Activated CD4-positive, alpha-beta memory T cell treated with anti-CD3 and anti-CD28 coated beads, Interleukin-2, amount 10 ng/mL, durations not matched to agents 7 days and 5 days (primary cell): Measurements from ENCODE around the gene MEF2A. TPM values are rescaled to one million over a fixed set of nuclear protein-coding genes. Genes with fewer than 3 reads are reported as not detected.
"Not testable (repeated sequence)": the region's sequence is repeated elsewhere in the genome, so short reads cannot be mapped to it uniquely, and the experiment has no call there.

Experiments
- CTCF ChIA-PET: fragments of 350-600 bp; sonication (Branson Sonifier 250); formaldehyde crosslinking; loops from one replicate; lab custom pipeline; 2021; ENCODE audit warnings: antibody characterized with exemption, inconsistent platforms; lab: Charles Lee
- POLR2A ChIA-PET: fragments of 350-600 bp; sonication (Branson Sonifier 250); formaldehyde crosslinking; loops from one replicate; lab custom pipeline; 2021; ENCODE audit warnings: antibody characterized with exemption; lab: Charles Lee
- DNase-seq: peaks from one replicate; pipeline ENCODE4 v3.0.0-alpha.2; 2020
- H3K27ac Mint-ChIP-seq: one replicate; pipeline ENCODE4 v1.8.0; 2021; ENCODE audit warnings: mild to moderate bottlenecking, mixed read lengths
- H3K27me3 Mint-ChIP-seq: one replicate; pipeline ENCODE4 v1.8.0; 2021; ENCODE audit warnings: mixed read lengths
- H3K36me3 Mint-ChIP-seq: one replicate; pipeline ENCODE4 v1.8.0; 2021; ENCODE audit warnings: low read depth, mixed read lengths
- H3K4me1 Mint-ChIP-seq: one replicate; pipeline ENCODE4 v1.8.0; 2021; ENCODE audit warnings: mixed read lengths
- H3K4me3 Mint-ChIP-seq: one replicate; pipeline ENCODE4 v1.8.0; 2021; ENCODE audit warnings: mild to moderate bottlenecking, mixed read lengths
- H3K9me3 Mint-ChIP-seq: one replicate; pipeline ENCODE4 v1.8.0; 2021; ENCODE audit warnings: mixed read lengths
- total RNA-seq, 2 experiments: library from RNA; stranded (reverse); gene quantifications; one replicate each; pipeline ENCODE4 v1.2.3, GENCODE V29; 2021

Gene MEF2A
- total RNA-seq, 2 experiments from 2014 or later, result 24.6 to 24.8 TPM

DNA sequence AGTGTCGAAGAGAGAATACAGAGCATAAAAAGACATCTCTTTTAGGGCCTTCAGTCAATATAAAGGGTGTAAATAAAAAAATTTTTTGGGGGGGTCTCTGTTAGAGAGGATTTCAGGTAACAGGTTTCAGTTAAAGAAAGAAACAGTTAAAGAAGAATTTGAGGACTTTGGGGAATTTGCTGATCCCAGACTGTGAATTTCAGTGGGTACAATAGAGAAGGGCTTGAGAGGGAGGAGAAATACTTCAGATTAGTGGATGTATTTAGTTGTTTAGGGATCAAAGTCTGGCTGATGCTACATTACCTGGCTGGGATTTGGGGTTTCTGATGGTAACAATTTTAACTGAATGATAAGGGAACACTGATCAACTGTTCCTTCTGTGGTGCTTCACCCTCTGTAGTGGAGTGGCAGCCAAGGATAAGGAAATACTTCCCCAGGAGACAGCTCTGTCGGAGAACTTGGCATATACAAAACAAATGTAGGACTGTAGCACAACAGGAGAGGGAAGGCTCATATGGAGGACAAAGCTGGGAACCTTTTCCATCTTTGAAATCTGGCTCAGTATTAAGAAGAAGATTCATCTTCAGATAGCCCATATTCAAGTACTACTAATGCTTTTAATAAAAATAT is 79.2 kb downstream of the MEF2A start:
- ChIA-PET CTCF (no interaction called here), POLR2A (no interaction called here)
- no peak overlapping the region for H3K27ac Mint-ChIP-seq
- H3K36me3 Mint-ChIP-seq, result peaks cover 47% of the 10 kb centered on the region
- peaks cover 10% of the 10 kb centered on the region for H3K9me3 Mint-ChIP-seq
- H3K27me3 Mint-ChIP-seq, result no peaks in the 10 kb centered on the region
- H3K4me1 Mint-ChIP-seq, result peaks cover under 1% of the 10 kb centered on the region
- DNase-seq, result no peak
- H3K4me3 Mint-ChIP-seq, result no peak overlapping the region

DNA sequence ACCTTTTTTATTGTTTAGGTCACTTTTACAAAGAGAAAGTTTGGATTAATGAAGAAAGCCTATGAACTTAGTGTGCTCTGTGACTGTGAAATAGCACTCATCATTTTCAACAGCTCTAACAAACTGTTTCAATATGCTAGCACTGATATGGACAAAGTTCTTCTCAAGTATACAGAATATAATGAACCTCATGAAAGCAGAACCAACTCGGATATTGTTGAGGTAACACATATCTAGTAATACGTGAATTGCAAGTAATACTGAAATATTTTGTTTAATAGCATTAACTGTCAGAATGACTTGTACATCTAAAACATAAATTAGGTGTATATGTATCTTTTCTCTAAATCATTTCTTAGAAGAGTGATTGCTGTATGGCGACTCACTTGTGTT is 79.8 kb downstream of the MEF2A start:
- ChIA-PET CTCF (no interaction called here), POLR2A (no interaction called here)
- H3K4me1 Mint-ChIP-seq, result no peaks in the 10 kb centered on the region
- no peaks in the 10 kb centered on the region for H3K27me3 Mint-ChIP-seq
- H3K9me3 Mint-ChIP-seq, result peaks cover 10% of the 10 kb centered on the region
- peaks cover 48% of the 10 kb centered on the region for H3K36me3 Mint-ChIP-seq
- no peak overlapping the region for H3K4me3 Mint-ChIP-seq
- no peak for DNase-seq
- no peak overlapping the region for H3K27ac Mint-ChIP-seq

DNA sequence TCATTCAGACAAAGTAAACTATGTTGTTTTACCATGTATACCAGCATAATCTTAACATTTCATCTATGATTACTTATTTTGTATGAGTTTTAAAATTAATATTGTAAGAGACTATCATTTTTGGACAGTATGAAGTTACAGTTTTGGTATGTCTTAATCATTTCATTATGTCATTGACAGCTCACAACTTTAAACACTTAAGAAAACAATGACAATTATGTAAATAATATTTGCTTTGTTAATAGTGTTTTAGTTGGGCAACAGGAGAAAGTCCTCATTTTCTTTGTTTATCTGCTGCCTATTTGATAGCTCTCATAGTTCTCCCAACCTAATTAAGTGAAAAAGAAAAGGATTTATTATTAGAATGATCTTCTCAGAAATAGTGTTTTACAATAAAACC is 80.2 kb downstream of the MEF2A start:
- ChIA-PET POLR2A (no interaction called here), CTCF (interaction anchor here (1.3 kb wide), 1 partner anchor 359 kb away, joined by 3 read pairs; no protein-coding TSS in a partner anchor)
- Mint-ChIP-seq H3K9me3 (peaks cover 10% of the 10 kb centered on the region), H3K4me3 (no peak overlapping the region), H3K36me3 (peaks cover 45% of the 10 kb centered on the region), H3K27me3 (no peaks in the 10 kb centered on the region), H3K4me1 (no peaks in the 10 kb centered on the region), H3K27ac (no peak overlapping the region)
- no peak for DNase-seq

DNA sequence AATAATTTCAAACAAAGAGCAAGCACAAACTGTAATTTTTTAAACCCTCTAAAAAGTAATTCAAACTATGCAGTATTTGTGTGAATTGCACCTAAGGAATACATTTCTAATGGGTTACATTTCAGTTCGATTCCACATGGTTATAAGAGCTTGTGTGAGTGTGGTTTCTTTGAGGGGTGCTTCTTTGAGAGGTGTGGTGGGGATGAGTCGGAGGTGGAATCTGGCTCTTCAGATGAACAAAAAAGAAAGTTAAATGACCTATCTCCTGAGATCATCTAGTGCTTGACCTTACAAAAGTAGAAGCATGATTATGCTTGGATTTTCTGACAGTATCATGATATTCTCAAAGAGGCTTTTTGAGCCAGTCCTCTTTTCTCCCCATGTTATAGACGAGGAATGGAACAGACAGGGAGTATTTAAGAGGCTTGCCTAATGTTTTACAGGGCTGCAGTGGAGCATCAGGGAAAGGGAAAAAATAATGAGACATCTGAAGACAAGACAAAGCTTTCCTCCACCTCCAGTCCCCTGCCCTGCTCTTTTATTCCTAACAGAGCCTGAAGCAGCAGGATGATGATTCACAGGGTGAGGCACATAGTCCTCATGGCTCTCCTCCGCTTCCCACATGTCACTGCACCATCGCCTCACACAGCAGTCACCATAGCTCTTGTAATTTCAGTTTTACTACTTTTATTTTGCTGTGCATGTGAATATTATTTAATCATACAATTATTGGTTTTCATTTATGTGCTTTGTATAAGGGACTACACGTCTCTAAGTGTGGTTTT is 85.4 kb downstream of the MEF2A start:
- Mint-ChIP-seq H3K9me3 (peaks cover 6% of the 10 kb centered on the region), H3K27ac (no peak overlapping the region)
- POLR2A ChIA-PET, result interaction anchor here (0.6 to 1.2 kb wide), 2 partner anchors 53 to 83 kb away, joined by 3 read pairs; no protein-coding TSS in a partner anchor

DNA sequence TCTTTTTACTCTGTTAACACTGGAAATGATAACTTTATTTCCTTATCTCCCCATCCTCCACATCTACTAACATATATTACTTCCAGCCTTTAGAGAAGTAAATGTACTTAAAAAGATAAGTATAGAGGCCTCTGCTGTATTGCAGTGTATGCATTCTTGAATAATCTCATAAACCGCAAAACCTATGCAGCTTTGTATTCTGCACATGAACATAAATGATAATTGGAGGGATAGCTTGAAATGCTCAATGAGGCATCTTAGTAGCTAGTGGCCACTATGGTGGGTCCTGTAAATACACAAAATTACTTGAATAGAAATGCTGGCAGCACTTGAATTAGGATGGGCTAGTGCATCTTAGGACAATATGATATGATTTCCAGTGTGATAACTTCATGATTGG is 90.4 kb downstream of the MEF2A start:
- ChIA-PET POLR2A (no interaction called here), CTCF (no interaction called here)
- H3K27ac Mint-ChIP-seq, result no peak overlapping the region
- DNase-seq, result no peak
- peaks cover 6% of the 10 kb centered on the region for H3K36me3 Mint-ChIP-seq
- peaks cover 7% of the 10 kb centered on the region for H3K4me1 Mint-ChIP-seq
- no peaks in the 10 kb centered on the region for H3K27me3 Mint-ChIP-seq
- no peaks in the 10 kb centered on the region for H3K9me3 Mint-ChIP-seq
- H3K4me3 Mint-ChIP-seq, result no peak overlapping the region

More for the DNA sequence above, 85.4 kb downstream of the MEF2A start:
- CTCF ChIA-PET, result no interaction called here
- no peak overlapping the region for H3K4me3 Mint-ChIP-seq
- peaks cover 4% of the 10 kb centered on the region for H3K4me1 Mint-ChIP-seq
- H3K27me3 Mint-ChIP-seq, result no peaks in the 10 kb centered on the region
- DNase-seq, result no peak
- H3K36me3 Mint-ChIP-seq, result peaks cover 19% of the 10 kb centered on the region

DNA sequence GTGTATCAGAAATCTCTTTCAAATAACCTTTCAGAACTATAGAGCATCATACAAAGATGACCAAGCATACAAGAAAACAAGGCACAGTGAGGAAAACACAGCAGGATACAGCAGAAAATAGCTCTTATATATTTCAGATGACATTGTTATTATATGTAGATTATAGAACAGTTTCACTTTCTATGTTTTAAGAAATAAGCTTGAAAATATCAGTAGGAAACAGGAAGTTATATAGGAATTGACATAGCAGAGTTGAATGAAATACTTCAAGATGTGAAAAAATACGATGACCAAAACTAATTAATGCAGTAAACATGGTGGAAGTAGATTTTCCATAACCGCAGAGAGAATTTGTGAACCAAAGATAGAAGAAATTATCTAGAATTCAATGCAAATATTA is 92.2 kb downstream of the MEF2A start:
- DNase-seq, result no peak
- Mint-ChIP-seq H3K36me3 (peaks cover 6% of the 10 kb centered on the region), H3K4me1 (peaks cover 6% of the 10 kb centered on the region), H3K9me3 (no peaks in the 10 kb centered on the region), H3K27ac (no peak overlapping the region), H3K4me3 (no peak overlapping the region), H3K27me3 (no peaks in the 10 kb centered on the region)
- CTCF ChIA-PET, result no interaction called here
- POLR2A ChIA-PET, result no interaction called here

DNA sequence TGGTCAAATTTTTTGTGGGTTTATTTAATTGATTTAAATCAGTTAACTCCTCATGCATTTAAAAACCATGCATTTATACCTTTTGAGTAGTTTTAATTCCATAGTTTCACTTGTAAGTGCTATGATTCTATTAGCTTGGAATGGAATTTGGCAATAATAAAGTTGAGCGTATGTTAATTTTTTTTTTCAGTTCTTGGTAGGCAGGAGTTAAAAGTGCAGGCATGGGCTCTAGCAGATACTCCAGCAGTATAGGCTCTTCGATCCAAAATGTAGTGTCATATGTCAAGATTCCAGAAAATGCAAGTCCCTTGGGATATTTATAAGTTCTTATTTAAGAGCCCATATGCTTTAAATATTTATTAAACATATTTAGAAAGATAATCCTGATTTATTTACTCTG is 97.1 kb downstream of the MEF2A start:
- Mint-ChIP-seq H3K4me1 (peaks cover 2% of the 10 kb centered on the region), H3K9me3 (peaks cover 3% of the 10 kb centered on the region), H3K4me3 (no peak overlapping the region), H3K27me3 (no peaks in the 10 kb centered on the region), H3K36me3 (peaks cover 15% of the 10 kb centered on the region), H3K27ac (no peak overlapping the region)
- no peak for DNase-seq
- POLR2A ChIA-PET, result no interaction called here
- CTCF ChIA-PET, result interaction anchor here (1.7 kb wide), 1 partner anchor 41 kb away, joined by 6 read pairs; no protein-coding TSS in a partner anchor

DNA sequence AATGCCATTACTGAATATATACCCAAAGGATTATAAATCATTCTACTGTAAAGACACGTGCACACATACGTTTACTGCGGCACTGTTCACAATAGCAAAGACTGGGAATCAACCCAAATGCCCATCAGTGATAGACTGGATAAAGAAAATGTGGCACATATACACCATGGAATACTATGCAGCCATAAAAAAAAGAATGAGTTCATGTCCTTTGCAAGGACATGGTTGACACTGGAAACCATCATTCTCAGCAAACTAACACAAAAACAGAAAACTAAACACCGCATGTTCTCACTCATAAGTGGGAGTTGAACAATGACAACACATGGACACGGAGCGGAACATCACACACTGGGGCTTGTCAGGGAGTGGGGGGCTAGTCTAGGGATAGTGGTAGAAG is 100.3 kb downstream of the MEF2A start:
- H3K27ac Mint-ChIP-seq, DNase-seq, CTCF ChIA-PET, H3K9me3 Mint-ChIP-seq, H3K4me1 Mint-ChIP-seq, POLR2A ChIA-PET, H3K27me3 Mint-ChIP-seq, H3K4me3 Mint-ChIP-seq: not testable (repeated sequence)
- peaks cover 16% of the 10 kb centered on the region for H3K36me3 Mint-ChIP-seq

DNA sequence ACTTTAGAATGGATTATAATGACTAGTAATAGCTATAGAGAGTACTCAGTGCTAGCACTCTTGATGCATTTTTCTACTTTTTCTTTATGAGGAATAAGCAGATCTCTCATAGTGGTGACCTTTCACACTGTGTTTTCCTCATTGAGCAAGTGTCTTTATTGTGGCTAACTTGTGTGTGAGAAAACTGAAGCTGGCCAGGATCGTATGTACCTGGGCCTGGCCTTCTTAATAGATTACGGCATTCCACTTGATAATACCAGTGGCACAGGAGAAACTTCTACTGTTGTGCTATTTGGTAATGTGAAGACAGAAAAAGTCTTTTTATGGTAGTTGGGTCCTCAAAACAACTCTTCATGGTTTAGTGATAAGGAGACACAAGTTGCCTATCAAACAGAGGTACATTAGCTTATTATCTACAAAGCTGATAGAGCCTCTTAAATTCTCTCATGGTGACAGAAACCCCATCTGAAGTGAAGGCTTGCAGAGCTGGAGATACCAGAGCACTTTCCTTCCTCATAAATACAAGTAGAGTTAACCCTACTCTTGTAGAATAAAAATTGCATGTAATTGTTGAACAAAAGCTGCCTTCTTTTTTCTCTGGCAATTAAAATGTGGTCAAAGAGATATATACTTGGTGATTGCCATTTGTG is 102.9 kb downstream of the MEF2A start:
- Mint-ChIP-seq H3K27me3 (no peaks in the 10 kb centered on the region), H3K36me3 (peaks cover 21% of the 10 kb centered on the region), H3K27ac (no peak overlapping the region), H3K9me3 (peaks cover 3% of the 10 kb centered on the region), H3K4me3 (no peak overlapping the region), H3K4me1 (no peaks in the 10 kb centered on the region)
- ChIA-PET POLR2A (no interaction called here), CTCF (interaction anchor here (1.3 kb wide), 1 partner anchor 396 kb away, joined by 4 read pairs; no protein-coding TSS in a partner anchor)
- no peak for DNase-seq

DNA sequence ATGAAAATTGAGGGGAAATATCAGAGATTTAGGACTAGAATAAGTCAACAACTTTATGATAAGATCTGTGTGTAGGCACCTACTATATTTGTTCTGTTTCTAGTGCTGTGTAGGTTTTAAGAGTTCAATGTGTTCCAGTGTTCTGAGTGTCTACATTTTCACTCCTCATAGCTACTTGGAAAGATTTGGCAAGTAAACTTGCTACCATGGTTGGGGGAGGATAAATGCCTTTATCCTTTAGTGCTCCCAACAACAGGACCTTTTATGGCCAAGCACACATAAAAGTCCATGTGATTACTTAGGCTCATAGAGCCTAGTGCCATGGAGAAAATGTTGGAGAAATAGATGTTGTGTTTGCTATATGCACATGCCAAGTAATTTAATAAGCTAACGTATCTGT is 103.5 kb downstream of the MEF2A start:
- H3K27ac Mint-ChIP-seq, result no peak overlapping the region
- H3K27me3 Mint-ChIP-seq, result no peaks in the 10 kb centered on the region
- H3K9me3 Mint-ChIP-seq, result peaks cover 3% of the 10 kb centered on the region
- no peaks in the 10 kb centered on the region for H3K4me1 Mint-ChIP-seq
- no peak overlapping the region for H3K4me3 Mint-ChIP-seq
- ChIA-PET POLR2A (no interaction called here), CTCF (interaction anchor here (1.3 kb wide), 1 partner anchor 397 kb away, joined by 4 read pairs; no protein-coding TSS in a partner anchor)
- peaks cover 18% of the 10 kb centered on the region for H3K36me3 Mint-ChIP-seq
- DNase-seq, result no peak

DNA sequence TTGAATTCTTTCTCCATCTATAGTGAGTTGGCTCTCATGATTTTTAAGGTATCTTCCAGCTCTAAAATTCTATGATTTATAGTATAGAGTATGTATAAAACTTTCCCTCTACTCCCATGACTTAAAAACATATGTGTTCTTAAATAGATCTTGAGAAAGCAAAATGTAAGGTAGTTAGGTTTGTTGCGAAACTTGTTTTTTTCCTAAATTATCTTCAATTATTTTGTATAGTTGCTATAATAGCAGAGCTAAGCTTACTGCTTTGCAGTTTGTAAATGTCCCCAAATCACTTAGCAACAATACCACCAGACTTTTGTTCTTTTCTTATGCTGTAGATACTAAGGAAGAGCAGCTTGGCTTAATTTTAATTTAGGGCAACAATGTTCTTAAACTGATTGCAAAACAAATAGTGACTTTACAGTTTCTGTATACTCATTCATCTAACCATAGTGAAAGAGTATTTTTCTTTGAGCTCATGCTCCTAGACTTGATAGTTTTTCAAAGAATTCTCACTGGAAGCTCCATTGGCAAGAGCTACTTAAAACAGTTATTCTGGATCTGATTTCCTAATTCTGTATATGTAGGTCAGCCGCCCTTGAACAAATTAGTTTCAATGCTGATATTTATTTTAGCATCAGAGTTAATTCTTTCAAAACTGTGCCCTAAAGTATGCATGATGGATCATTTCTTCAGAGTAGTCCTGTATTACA is 106.3 kb downstream of the MEF2A start:
- peaks cover 28% of the 10 kb centered on the region for H3K36me3 Mint-ChIP-seq
- POLR2A ChIA-PET, result interaction anchor here (1.4 kb wide), 1 partner anchor 11 kb away, joined by 3 read pairs; no protein-coding TSS in a partner anchor
- no peaks in the 10 kb centered on the region for H3K27me3 Mint-ChIP-seq
- DNase-seq, result no peak
- H3K27ac Mint-ChIP-seq, result no peak overlapping the region
- H3K4me3 Mint-ChIP-seq, result no peak overlapping the region
- CTCF ChIA-PET, result no interaction called here
- no peaks in the 10 kb centered on the region for H3K4me1 Mint-ChIP-seq
- H3K9me3 Mint-ChIP-seq, result no peaks in the 10 kb centered on the region

DNA sequence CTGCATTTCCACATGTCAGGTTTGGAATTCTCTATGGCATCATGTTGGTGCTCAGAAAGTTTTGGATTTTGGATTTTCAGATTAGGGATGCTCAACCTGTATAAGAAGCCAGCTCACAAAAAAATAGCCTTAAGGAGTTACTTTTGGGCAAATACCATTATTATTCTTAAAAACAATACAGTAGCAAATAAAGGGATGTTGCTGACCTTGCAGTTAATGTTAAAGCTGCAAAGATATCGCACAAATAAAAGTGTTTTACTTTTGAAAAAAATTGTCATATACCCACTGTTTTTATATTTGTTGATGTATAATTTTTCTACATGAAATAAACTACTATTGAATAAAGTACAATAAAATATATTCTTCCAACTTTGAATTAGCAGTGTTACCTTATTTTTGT is 107.3 kb downstream of the MEF2A start:
- no peaks in the 10 kb centered on the region for H3K9me3 Mint-ChIP-seq
- DNase-seq, result no peak
- POLR2A ChIA-PET, result interaction anchor here (1.4 kb wide), 1 partner anchor 10 kb away, joined by 3 read pairs; no protein-coding TSS in a partner anchor
- CTCF ChIA-PET, result no interaction called here
- peaks cover 2% of the 10 kb centered on the region for H3K4me1 Mint-ChIP-seq
- H3K27me3 Mint-ChIP-seq, result no peaks in the 10 kb centered on the region
- H3K27ac Mint-ChIP-seq, result no peak overlapping the region
- no peak overlapping the region for H3K4me3 Mint-ChIP-seq
- peaks cover 33% of the 10 kb centered on the region for H3K36me3 Mint-ChIP-seq
